Measurements from ENCODE around the gene CLP1.

DNA sequence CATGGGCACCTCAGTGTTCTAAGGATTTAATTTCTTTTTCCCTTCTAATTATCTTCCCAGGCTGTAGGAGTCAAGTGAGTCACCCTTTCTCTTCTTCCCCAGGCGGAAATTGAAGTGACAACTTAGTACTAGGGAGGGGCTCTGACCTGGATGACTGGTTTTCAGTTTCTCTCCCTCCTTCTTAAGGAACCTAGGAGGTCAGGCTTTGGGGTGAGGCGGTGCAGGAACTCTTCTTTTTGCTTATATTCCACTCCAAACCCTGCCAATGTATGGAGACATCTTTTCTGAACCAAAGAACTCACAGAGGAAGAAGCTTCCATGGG lies 23.0 kb downstream of the CLP1 start:
- TF ChIP-seq CTCF (IDR thresholded peaks at IDR 0.05; ENCODE audit: low read depth, low read length, poor library complexity, severe bottlenecking) = no peak
- TF ChIP-seq EZH2phosphoT487 (IDR thresholded peaks at IDR 0.05; ENCODE audit: borderline replicate concordance, low read length) = no peak

Data from DOHH2 (cell line).